ENCODE measurements around the gene MATR3.
A peak's percentile ranks its signal among the peaks of the same experiment; 100 is the strongest.
"Not testable (repeated sequence)": the region's sequence is repeated elsewhere in the genome, so short reads cannot be mapped to it uniquely, and the experiment has no call there.

MATR3 gene, protein sequence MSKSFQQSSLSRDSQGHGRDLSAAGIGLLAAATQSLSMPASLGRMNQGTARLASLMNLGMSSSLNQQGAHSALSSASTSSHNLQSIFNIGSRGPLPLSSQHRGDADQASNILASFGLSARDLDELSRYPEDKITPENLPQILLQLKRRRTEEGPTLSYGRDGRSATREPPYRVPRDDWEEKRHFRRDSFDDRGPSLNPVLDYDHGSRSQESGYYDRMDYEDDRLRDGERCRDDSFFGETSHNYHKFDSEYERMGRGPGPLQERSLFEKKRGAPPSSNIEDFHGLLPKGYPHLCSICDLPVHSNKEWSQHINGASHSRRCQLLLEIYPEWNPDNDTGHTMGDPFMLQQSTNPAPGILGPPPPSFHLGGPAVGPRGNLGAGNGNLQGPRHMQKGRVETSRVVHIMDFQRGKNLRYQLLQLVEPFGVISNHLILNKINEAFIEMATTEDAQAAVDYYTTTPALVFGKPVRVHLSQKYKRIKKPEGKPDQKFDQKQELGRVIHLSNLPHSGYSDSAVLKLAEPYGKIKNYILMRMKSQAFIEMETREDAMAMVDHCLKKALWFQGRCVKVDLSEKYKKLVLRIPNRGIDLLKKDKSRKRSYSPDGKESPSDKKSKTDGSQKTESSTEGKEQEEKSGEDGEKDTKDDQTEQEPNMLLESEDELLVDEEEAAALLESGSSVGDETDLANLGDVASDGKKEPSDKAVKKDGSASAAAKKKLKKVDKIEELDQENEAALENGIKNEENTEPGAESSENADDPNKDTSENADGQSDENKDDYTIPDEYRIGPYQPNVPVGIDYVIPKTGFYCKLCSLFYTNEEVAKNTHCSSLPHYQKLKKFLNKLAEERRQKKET

DNA sequence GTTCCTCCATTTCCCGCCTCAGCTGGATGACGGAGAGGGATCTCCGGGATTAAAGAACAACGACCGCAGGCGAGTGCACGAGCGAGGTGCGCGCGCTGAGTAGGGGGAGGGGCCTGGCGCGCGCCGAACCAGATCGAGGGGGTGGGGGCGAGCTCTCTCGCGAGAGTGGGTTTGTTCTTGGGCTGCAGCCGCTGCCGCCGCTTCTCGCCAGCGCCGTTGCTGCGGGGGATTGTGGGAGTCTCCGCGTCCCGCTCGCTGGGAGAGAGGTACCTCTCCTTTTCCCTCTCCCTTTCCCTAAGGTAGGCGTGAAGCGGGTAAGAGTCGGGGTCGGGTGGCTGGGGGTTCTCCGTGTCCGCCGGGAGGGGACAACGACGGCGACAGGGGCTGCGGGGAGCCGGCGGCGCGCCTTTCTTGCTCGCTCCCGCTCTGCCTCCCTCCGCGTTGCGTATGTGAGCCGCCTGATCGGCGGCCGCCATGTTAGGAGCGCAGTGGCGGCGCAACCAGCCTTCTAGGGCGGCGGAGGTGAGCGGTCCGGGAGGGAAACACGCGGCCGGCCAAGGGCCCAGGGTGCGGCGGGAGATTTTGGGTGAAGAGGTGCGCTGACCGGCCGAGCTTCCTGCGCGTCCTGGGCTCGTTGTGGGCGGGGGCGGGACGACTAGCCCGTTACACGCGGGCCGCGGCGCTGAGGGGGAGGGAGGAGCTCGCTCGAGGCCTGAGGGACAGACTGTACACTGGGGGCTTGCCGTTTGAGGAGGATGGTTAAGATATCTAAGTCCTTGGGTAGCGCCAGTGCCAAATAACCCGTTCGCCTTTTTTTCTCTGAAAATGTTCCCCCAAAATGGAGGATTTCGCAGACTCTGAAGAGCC lies at the start of gene MATR3:
TSS of gene MATR3 (plus strand) at position 234 of the 867 bp plus-strand sequence. CDS start 13,676 bp downstream, outside the sequence.
- DNase-seq, result peak in 55 of 56 donors; percentile 70 to 96 (median 90)

DNA sequence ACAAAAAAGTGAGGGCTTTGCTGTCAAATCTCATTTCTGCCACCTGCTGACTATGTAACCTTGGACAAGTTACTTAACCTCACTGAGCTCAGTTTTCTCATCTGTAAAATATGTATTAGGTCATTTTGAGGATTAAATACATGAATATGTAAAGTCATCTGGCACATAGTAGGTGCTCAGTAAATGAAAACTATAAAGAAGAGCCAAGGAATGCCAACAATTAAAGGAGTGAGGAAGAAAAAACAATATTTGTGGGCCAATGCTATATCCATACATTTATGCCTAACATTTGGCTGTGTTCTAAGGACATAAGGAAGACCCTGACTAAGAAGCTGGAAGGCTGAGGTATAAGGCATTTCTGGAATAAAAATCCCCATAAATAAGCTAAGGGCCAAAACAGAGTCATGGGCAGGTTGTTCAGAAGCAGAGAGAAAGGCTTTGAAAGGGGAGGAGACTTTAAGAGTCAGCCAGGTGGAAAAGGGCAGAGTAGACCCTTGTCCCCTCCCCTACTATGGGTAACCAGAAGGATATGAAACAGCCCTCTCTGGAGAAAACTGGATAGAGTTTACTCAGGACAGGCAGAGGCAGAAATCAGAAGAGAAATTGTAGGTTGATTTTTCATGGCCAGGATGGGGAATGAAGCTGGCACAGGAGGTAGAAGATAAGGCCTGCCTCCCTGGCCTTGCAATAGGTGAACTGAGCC lies 47.8 kb upstream of the MATR3 start:
- DNase-seq, result no peak

DNA sequence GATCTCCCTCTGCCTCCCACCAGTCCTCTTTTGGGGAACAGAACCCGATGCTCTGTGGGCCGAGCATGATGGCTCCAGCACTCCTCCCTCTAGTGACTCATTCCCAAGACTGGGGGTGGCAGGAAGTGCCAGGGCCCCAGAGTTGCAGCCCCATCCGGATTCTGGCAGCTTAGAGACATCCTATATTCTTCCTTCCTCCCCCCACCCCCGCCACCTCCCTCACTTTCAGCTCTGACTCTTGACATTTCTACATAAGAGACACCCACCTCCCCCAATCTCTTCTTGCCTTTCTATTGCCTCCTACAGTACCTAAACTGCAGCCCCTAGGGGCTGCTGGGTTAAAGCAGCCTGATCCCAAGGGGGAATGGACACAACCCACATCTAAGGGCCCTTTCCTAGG lies 47.1 kb upstream of the MATR3 start:
- DNase-seq, result peak in 27 of 56 donors; percentile 6 to 64 (median 25)

DNA sequence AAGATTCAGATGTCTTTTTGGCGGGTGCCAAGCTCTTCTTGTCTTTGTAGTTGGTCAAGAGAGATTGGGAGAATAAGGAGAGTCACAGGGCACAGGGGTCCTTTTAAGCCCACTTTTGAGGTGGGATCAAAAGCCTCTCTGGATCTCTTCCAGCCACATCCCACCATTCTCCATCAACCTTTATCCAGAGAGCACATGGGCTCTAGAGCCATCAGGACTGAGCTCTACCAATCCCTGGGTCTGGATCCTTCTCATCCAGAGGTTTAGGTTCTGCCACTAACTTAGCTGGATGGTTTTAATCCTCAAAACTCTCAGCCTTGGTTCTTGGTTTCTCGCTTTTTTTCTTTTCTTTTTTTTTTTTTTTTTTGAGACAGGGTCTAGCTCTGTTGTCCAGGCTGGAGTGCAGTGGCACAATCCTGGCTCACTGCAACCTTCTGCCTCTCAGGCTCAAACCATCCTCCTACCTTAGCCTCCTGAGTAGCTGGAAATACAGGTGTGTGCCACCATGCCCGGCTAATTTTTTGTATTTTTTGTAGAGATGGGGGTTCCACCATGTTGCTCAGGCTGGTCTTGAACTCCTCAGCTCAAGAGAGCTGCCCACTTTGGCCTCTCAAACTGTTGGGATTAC lies 44.6 kb upstream of the MATR3 start:
- no peak for DNase-seq

DNA sequence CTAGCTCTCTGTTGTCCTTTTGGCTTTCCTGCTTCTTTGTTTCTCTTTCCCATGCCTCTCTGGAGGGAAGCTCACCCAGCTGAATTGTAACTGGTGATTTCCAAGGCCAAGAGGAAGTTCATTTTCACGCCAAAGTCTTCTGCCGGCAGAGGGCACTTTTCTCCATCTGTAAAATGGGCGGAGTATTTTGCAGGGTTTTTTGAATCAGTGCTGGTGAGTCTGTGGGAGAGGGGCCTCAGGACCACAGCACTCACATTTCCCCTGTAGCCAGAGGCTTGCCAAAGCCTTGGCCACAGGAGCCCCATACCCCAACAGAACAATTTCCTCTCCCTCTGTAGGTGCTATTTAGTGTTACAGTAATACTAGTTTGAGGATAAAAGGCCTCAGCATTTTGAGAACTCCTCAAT lies 42.3 kb upstream of the MATR3 start:
- no peak for DNase-seq

DNA sequence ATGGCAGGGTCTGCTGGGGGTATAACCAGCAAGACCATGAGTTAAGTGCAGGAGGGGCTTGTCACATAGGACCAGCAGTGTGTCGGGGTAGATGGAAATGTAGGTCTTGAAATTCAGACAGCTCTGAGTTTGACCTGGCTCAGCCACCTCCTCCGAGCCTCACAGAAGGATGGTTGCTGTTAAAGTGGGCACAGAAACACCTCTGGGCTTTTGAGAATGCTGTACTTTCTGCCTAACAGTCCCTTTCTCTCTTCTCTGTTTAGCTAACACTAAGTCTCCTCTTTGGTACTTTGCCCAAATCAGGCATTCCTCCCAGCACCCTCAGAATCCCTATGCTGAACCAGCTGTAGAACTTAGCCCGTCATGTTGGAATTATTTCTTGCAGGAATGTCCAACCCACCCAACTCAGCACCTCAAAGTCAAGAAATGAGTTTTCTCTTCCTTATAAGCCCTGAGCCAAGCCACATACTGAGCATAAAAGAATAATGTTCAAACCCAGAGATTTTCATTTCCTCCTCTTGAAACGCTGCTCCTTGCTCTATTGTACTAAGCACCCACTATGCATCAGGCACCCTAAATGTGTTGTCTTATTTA lies 41.7 kb upstream of the MATR3 start:
- DNase-seq, result no peak

DNA sequence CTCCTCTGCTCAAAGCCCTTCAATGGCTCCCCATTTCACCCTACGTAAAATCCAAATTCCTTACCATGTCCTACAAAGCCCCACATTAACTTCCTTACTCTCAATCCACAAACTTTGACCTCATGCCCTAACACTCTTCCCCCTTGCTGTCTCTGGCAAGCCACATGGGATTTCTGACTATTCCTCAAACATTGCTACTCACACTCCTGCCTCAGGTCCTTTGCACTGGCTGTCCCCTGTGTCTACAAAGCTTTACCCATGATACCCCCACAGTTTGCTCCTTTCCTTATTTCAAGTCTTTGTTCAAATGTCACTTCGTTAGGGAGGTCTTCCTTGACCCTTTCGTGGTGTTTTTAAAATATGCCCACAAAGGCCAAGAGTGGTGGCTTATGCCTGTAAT lies 40.4 kb upstream of the MATR3 start:
- no peak for DNase-seq

DNA sequence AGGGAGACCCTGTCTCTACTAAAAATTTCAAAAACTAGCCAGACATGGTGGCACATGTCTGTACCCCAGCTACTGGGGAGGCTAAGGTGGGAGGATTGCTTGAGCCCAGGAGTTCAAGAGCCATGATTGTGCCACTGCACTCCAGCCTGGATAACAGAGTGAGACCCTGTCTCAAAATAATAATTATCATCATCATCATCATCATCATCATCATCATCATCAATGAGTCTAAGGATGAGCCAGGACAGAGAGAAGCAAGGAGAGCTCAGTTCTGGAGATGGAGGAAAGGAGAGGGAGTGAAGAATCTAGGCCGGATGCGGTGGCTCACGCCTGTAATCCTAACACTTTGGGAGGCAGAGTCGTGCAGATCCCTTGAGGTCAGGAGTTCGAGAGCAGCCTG lies 36.7 kb upstream of the MATR3 start:
- no peak for DNase-seq

DNA sequence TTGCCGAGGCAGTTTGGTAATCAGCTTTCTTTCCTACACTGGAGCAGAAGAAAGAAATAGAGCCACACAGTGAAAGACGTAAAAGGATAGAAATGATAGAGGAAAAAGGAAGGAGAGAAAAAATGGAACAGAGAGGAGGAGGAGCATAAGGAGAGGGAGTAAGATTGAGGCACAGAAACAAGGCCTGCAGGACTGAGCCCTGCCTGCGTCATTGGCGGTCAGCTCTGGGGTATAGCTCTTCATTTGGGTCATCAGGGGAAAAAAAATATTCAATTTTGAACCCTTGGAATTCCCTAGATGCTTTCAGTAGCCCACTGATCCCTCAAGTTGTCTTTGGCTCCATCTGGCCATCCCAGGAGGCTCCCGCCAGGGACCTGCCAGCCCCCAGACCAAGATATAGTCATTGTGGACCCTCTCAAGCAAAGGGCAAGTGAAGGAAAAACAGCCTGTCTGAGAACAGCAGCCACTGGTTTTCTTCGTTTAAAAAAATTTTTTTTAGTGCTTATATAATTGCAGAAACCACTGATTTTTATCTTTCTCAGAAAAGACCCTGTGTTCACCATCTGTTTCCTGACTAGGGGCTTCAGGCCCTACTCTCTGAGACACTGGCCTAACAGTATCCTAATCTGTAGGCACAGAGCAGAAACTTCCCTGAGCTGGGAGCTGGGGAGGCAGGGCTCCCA lies 31.3 kb upstream of the MATR3 start:
- peak in 1 of 56 donors; percentile 32 for DNase-seq

- peak; percentile 28 to 94 (median 80) for DNase-seq
Measured at GRCh38 chr5:139262742-139263445, 30.6 kb upstream of the MATR3 start.

- no peak for DNase-seq
Measured at GRCh38 chr5:139263536-139263935, 30.0 kb upstream of the MATR3 start.

GRCh38 chr5:139263946-139264345 lies 29.6 kb upstream of the MATR3 start:
- no peak for DNase-seq

DNA sequence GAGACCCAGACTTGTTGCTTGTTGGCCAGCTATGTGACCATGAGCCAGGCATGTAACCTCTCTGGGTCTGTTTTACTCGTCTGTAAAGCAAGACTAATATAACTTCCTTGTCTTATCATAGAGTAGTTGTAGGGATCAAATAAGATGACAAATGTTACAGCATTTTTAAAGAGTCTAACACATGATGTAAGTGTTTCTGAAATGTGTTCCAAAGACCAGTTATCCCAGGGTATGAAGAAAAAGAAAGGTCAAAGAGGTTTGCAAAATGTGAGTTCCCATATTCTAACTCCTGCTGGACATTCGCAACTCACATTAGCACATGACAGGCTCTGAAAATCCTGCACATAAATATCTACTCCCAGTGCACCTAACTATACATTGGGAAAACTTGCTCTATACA lies 28.5 kb upstream of the MATR3 start:
- DNase-seq, result no peak

- no peak for DNase-seq
Measured at GRCh38 chr5:139266236-139266635, 27.3 kb upstream of the MATR3 start.

DNA sequence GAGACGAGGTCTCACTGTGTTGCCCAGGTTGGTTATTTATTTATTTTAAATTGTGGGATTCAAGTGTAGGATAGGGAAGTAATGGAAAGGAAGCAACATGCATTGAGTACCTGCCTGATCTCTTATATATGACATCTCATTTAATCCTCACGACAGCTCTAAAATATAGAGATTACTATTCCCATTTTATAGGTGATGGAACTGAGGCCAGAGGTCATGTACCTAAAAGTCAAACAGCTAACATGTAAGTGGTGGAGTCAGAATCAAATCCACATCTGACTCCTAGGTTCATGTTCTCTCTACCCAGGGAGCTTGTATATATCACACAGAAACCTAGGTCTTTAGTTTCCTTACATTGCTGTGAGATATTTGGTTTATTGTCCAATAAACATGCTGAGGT lies 26.1 kb upstream of the MATR3 start:
- DNase-seq, result no peak

- DNase-seq, result peak in 32 of 56 donors; percentile 5 to 71 (median 30)
Measured at GRCh38 chr5:139268364-139269202, 25.0 kb upstream of the MATR3 start.

GRCh38 chr5:139270718-139271117 lies 22.8 kb upstream of the MATR3 start:
- not testable (repeated sequence) for DNase-seq

Data from nucleus accumbens (tissue), 56 donors.